Measurements from ENCODE around the gene LGR5. TPM values are rescaled to one million over a fixed set of nuclear protein-coding genes. Genes with fewer than 3 reads are reported as not detected.

Gene LGR5
- total and polyA plus RNA-seq, 5 donors from 2014 or later: not detected

DNA sequence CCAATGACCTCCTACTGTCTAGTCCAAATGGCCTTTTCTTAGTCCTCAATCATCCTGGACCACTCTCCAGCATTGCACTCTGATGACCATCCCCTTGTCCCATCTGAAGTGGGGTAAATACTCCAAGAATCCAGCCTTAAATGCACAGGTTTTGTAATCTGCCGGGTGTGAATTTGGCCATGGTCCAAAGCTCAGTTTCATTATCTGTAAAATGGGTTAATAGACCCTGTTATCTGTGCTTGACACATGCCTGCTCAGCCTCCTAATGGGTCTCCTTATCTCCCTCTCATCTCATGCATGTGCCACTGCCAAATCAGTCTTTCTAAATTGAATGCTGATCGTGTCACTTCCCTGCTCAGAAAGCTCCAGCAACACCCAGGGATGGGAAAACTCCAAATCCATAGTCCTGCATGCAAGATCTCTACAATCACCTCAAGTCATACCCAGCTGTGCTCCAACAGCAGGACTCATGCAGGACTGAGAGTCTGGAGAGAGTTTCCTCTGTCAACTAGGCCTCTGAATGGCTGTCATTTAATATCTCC lies 22.3 kb downstream of the LGR5 start:
- no peak overlapping the region for H3K27ac ChIP-seq (ENCODE audit: insufficient read depth, low read length, poor library complexity, severe bottlenecking)
- H3K27me3 Mint-ChIP-seq: peaks cover 25% of the 10 kb centered on the region
- ATAC-seq (ENCODE audit: low read depth in 2 of 2) (no peak), DNase-seq (no peak)
- peaks cover 0 to 2% (median 0%) of the 10 kb centered on the region in 7 donors for H3K9me3 Mint-ChIP-seq
- peaks cover 2% of the 10 kb centered on the region for H3K27me3 ChIP-seq (ENCODE audit: control insufficient read depth, insufficient read depth, low read length)
- no peaks in the 10 kb centered on the region for H3K4me1 ChIP-seq (ENCODE audit: control insufficient read depth, insufficient read depth, low read length, poor library complexity, severe bottlenecking)
- no peak overlapping the region for H3K27ac Mint-ChIP-seq
- no peaks in the 10 kb centered on the region for H3K36me3 Mint-ChIP-seq
- H3K9me3 ChIP-seq (ENCODE audit: control insufficient read depth in 2 of 2, low read length in 2 of 2): no peaks in the 10 kb centered on the region
- no peaks in the 10 kb centered on the region for H3K36me3 ChIP-seq (ENCODE audit: control insufficient read depth, insufficient read depth, low read length)
- H3K4me1 Mint-ChIP-seq: no peaks in the 10 kb centered on the region
- no peak overlapping the region for H3K4me3 Mint-ChIP-seq
- H3K4me3 ChIP-seq (ENCODE audit: low read depth, low read length): no peak overlapping the region

DNA sequence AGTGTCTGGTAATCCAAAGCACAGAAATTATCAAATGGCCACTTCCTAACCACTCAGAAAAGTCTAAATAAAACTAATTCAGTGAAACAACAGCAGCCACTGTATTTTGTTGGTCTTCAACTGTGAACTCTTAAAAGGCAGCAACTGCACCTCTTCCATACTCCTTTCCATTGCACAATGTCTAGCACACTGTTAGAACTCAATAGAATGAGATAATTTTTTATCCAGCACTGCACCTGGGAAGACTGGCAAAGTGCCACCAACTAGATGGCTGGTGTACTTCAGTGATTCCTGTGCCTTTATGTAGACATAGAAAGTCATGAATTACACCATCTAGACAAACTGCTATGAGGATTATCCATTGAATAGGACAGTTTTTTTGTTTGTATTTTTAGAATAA lies 26.2 kb downstream of the LGR5 start:
- Mint-ChIP-seq H3K36me3 (no peaks in the 10 kb centered on the region), H3K4me1 (no peaks in the 10 kb centered on the region), H3K27ac (no peak overlapping the region), H3K9me3 (peaks cover 0 to under 1% (median 0%) of the 10 kb centered on the region in 7 donors), H3K27me3 (peaks cover 15% of the 10 kb centered on the region), H3K4me3 (no peak overlapping the region)
- no peaks in the 10 kb centered on the region for H3K4me1 ChIP-seq (ENCODE audit: control insufficient read depth, insufficient read depth, low read length, poor library complexity, severe bottlenecking)
- no peak overlapping the region for H3K27ac ChIP-seq (ENCODE audit: insufficient read depth, low read length, poor library complexity, severe bottlenecking)
- no peak overlapping the region for H3K4me3 ChIP-seq (ENCODE audit: low read depth, low read length)
- DNase-seq: no peak
- ATAC-seq (ENCODE audit: low read depth in 2 of 2): no peak
- no peaks in the 10 kb centered on the region for H3K36me3 ChIP-seq (ENCODE audit: control insufficient read depth, insufficient read depth, low read length)
- H3K27me3 ChIP-seq (ENCODE audit: control insufficient read depth, insufficient read depth, low read length): peaks cover 3% of the 10 kb centered on the region
- H3K9me3 ChIP-seq (ENCODE audit: control insufficient read depth in 2 of 2, low read length in 2 of 2): no peaks in the 10 kb centered on the region

DNA sequence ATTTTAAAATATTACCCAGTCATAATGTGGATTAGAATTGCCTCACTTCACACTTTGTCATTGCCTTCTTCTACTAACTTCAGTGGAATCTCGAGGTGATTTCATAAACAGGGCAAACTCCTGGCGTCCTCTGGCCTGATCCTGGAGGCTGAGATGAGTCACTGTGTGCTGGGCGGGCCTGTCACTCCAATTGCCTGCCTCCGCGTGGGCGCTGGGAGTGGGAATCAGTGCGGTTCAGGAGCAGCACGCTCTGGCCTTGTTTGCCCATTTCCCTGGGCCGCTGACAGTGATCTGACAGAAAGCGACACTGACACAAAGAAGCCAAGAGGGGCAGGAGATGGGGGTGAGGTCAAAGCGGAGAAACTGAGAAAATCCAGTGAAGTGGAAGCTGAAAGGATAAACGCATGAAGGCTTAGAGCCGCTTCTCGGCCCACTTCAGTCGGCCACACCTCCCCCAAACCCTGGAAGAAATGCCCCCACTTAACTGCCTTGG lies 29.7 kb downstream of the LGR5 start:
- Histone ChIP-seq H3K27me3 (ENCODE audit: control insufficient read depth, insufficient read depth, low read length) (peaks cover 7% of the 10 kb centered on the region), H3K9me3 (ENCODE audit: control insufficient read depth in 2 of 2, low read length in 2 of 2) (no peaks in the 10 kb centered on the region), H3K4me1 (ENCODE audit: control insufficient read depth, insufficient read depth, low read length, poor library complexity, severe bottlenecking) (no peaks in the 10 kb centered on the region), H3K27ac (ENCODE audit: insufficient read depth, low read length, poor library complexity, severe bottlenecking) (no peak overlapping the region), H3K4me3 (ENCODE audit: low read depth, low read length) (no peak overlapping the region), H3K36me3 (ENCODE audit: control insufficient read depth, insufficient read depth, low read length) (no peaks in the 10 kb centered on the region)
- DNase-seq (no peak), ATAC-seq (ENCODE audit: low read depth in 2 of 2) (no peak)
- H3K36me3 Mint-ChIP-seq: no peaks in the 10 kb centered on the region
- no peaks in the 10 kb centered on the region for H3K4me1 Mint-ChIP-seq
- peaks cover 0 to 2% (median 0%) of the 10 kb centered on the region in 7 donors for H3K9me3 Mint-ChIP-seq
- peaks cover 11% of the 10 kb centered on the region for H3K27me3 Mint-ChIP-seq
- H3K4me3 Mint-ChIP-seq: no peak overlapping the region
- no peak overlapping the region for H3K27ac Mint-ChIP-seq

DNA sequence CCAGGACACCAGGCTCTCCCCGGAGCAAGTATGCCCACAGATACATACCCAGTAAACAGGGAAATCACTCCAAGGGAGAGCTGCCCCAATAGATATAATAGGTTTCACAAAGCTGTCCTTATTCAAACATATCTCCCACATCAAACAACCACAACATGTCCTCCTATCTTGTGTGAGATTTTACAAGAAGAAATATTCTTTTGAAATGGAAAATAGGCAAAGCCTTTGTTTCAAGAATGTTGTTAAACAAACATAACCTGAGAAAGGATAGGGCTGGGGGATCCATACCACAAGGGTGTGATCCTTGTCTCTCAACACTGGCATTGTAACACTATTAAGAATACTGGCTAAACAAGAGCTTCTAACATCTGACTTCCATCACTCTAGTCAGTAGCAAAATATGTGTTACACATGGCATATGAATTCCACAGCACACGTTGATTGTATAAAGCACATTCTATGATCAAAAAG lies 32.9 kb downstream of the LGR5 start:
- ATAC-seq (ENCODE audit: low read depth in 2 of 2) (no peak), DNase-seq (no peak)
- Mint-ChIP-seq H3K4me3 (no peak overlapping the region), H3K27ac (no peak overlapping the region), H3K36me3 (no peaks in the 10 kb centered on the region), H3K27me3 (no peaks in the 10 kb centered on the region), H3K4me1 (no peaks in the 10 kb centered on the region), H3K9me3 (peaks cover 0 to 2% (median 0%) of the 10 kb centered on the region in 7 donors)
- Histone ChIP-seq H3K27me3 (ENCODE audit: control insufficient read depth, insufficient read depth, low read length) (peaks cover 7% of the 10 kb centered on the region), H3K9me3 (ENCODE audit: control insufficient read depth in 2 of 2, low read length in 2 of 2) (no peaks in the 10 kb centered on the region), H3K36me3 (ENCODE audit: control insufficient read depth, insufficient read depth, low read length) (no peaks in the 10 kb centered on the region), H3K4me1 (ENCODE audit: control insufficient read depth, insufficient read depth, low read length, poor library complexity, severe bottlenecking) (no peaks in the 10 kb centered on the region), H3K27ac (ENCODE audit: insufficient read depth, low read length, poor library complexity, severe bottlenecking) (no peak overlapping the region), H3K4me3 (ENCODE audit: low read depth, low read length) (no peak overlapping the region)

DNA sequence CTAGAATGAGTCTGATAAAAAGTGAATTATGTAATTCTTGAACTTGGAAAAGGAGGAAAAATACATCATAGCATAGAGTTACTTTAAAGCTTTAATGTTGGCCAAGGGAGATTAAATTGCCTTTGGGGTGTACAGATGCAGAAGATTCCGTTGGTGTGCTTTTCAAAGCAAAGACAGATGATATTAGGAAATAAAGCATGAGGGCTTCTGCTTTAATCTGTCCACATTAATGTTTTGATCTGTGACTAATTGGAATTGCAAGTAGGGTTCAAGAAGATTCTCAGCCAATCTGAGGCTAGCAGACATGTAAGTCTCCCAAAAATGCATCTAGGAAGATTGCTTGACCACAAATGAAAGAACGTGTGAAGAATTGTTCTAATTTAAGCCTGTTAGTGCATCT lies 35.2 kb downstream of the LGR5 start:
- no peak for ATAC-seq (ENCODE audit: low read depth in 2 of 2)
- H3K9me3 Mint-ChIP-seq: peaks cover 0 to 6% (median 0%) of the 10 kb centered on the region in 7 donors
- H3K27me3 Mint-ChIP-seq: peaks cover 4% of the 10 kb centered on the region
- no peak overlapping the region for H3K4me3 Mint-ChIP-seq
- no peaks in the 10 kb centered on the region for H3K9me3 ChIP-seq (ENCODE audit: control insufficient read depth in 2 of 2, low read length in 2 of 2)
- no peaks in the 10 kb centered on the region for H3K4me1 ChIP-seq (ENCODE audit: control insufficient read depth, insufficient read depth, low read length, poor library complexity, severe bottlenecking)
- no peak overlapping the region for H3K4me3 ChIP-seq (ENCODE audit: low read depth, low read length)
- H3K27ac Mint-ChIP-seq: no peak overlapping the region
- no peaks in the 10 kb centered on the region for H3K36me3 Mint-ChIP-seq
- no peaks in the 10 kb centered on the region for H3K4me1 Mint-ChIP-seq
- no peaks in the 10 kb centered on the region for H3K36me3 ChIP-seq (ENCODE audit: control insufficient read depth, insufficient read depth, low read length)
- DNase-seq: no peak
- H3K27me3 ChIP-seq (ENCODE audit: control insufficient read depth, insufficient read depth, low read length): peaks cover 5% of the 10 kb centered on the region
- H3K27ac ChIP-seq (ENCODE audit: insufficient read depth, low read length, poor library complexity, severe bottlenecking): no peak overlapping the region

DNA sequence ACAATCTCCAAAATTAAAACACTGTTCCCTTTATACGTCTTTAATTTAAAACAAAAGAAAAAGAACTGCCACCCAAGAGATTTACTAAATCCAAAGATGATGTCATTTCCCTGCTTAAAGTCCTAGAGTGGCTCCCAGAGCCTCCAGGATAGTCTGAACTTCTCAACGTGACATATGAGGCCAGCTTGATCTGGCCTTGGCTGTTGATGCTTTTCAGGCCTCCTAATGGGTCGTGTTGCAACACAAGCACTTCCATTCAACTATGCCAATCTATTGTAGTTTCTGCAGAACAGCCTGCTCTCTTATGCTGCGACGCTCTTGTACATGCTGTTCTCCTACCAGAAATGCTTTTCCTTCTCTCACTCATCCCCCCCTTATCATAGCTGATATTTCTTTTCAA lies 35.7 kb downstream of the LGR5 start:
- ATAC-seq (ENCODE audit: low read depth in 2 of 2) (no peak), DNase-seq (no peak)
- Mint-ChIP-seq H3K27me3 (peaks cover 5% of the 10 kb centered on the region), H3K4me1 (no peaks in the 10 kb centered on the region), H3K36me3 (no peaks in the 10 kb centered on the region), H3K4me3 (no peak overlapping the region), H3K27ac (no peak overlapping the region), H3K9me3 (peaks cover 0 to 6% (median 0%) of the 10 kb centered on the region in 7 donors)
- no peaks in the 10 kb centered on the region for H3K9me3 ChIP-seq (ENCODE audit: control insufficient read depth in 2 of 2, low read length in 2 of 2)
- H3K27ac ChIP-seq (ENCODE audit: insufficient read depth, low read length, poor library complexity, severe bottlenecking): no peak overlapping the region
- H3K4me1 ChIP-seq (ENCODE audit: control insufficient read depth, insufficient read depth, low read length, poor library complexity, severe bottlenecking): no peaks in the 10 kb centered on the region
- H3K36me3 ChIP-seq (ENCODE audit: control insufficient read depth, insufficient read depth, low read length): no peaks in the 10 kb centered on the region
- no peak overlapping the region for H3K4me3 ChIP-seq (ENCODE audit: low read depth, low read length)
- peaks cover 5% of the 10 kb centered on the region for H3K27me3 ChIP-seq (ENCODE audit: control insufficient read depth, insufficient read depth, low read length)

DNA sequence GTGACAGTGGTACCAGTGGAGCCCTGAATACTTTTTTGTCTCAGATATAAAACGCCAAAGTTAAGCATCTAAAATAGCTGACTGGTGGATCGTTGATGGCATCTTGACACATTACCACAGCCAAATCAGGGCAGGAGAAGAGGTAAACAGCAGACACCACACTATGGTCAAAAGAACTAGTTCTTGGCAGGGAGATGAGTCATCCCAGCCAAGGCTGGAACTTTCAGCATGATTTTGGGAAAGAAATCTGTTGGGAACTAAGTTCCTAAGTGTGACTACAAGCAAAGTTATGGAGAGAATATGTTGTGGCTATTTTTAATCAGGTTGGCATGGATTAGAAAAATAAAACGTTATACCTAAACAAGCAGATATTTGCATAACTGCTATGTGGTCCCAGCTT lies 36.9 kb downstream of the LGR5 start:
- Histone ChIP-seq H3K27ac (ENCODE audit: insufficient read depth, low read length, poor library complexity, severe bottlenecking) (no peak overlapping the region), H3K4me3 (ENCODE audit: low read depth, low read length) (no peak overlapping the region), H3K4me1 (ENCODE audit: control insufficient read depth, insufficient read depth, low read length, poor library complexity, severe bottlenecking) (no peaks in the 10 kb centered on the region), H3K27me3 (ENCODE audit: control insufficient read depth, insufficient read depth, low read length) (peaks cover 5% of the 10 kb centered on the region), H3K9me3 (ENCODE audit: control insufficient read depth in 2 of 2, low read length in 2 of 2) (no peaks in the 10 kb centered on the region), H3K36me3 (ENCODE audit: control insufficient read depth, insufficient read depth, low read length) (no peaks in the 10 kb centered on the region)
- H3K9me3 Mint-ChIP-seq: peaks cover 0 to 4% (median 0%) of the 10 kb centered on the region in 7 donors
- no peaks in the 10 kb centered on the region for H3K4me1 Mint-ChIP-seq
- peaks cover 5% of the 10 kb centered on the region for H3K27me3 Mint-ChIP-seq
- ATAC-seq (ENCODE audit: low read depth in 2 of 2) (no peak), DNase-seq (no peak)
- no peak overlapping the region for H3K4me3 Mint-ChIP-seq
- H3K27ac Mint-ChIP-seq: no peak overlapping the region
- H3K36me3 Mint-ChIP-seq: no peaks in the 10 kb centered on the region

DNA sequence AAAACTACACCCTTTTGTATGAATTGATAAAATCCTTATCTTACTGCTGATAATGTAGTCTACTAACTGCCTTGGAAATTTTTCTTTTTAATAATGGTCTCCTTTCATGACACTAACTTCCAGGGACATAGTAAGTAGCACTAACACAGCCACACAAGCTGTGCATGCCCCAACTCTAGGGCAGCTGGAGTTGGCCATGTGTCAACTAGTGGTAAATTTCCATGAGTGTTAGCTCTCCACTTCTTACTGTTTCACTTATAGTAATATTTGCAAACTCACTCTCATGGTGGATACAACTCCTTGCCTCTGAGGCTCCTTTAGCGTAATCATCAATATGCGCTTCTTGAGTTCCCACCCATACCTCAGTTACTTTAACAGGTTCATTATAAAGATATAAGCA lies 38.0 kb downstream of the LGR5 start:
- DNase-seq (no peak), ATAC-seq (ENCODE audit: low read depth in 2 of 2) (no peak)
- H3K4me1 Mint-ChIP-seq: no peaks in the 10 kb centered on the region
- no peaks in the 10 kb centered on the region for H3K9me3 ChIP-seq (ENCODE audit: control insufficient read depth in 2 of 2, low read length in 2 of 2)
- no peak overlapping the region for H3K27ac Mint-ChIP-seq
- H3K36me3 Mint-ChIP-seq: no peaks in the 10 kb centered on the region
- H3K36me3 ChIP-seq (ENCODE audit: control insufficient read depth, insufficient read depth, low read length): no peaks in the 10 kb centered on the region
- H3K4me3 ChIP-seq (ENCODE audit: low read depth, low read length): no peak overlapping the region
- H3K4me1 ChIP-seq (ENCODE audit: control insufficient read depth, insufficient read depth, low read length, poor library complexity, severe bottlenecking): no peaks in the 10 kb centered on the region
- H3K27ac ChIP-seq (ENCODE audit: insufficient read depth, low read length, poor library complexity, severe bottlenecking): no peak overlapping the region
- no peak overlapping the region for H3K4me3 Mint-ChIP-seq
- H3K27me3 ChIP-seq (ENCODE audit: control insufficient read depth, insufficient read depth, low read length): peaks cover 3% of the 10 kb centered on the region
- H3K27me3 Mint-ChIP-seq: peaks cover 5% of the 10 kb centered on the region
- peaks cover 0 to 4% (median 0%) of the 10 kb centered on the region in 7 donors for H3K9me3 Mint-ChIP-seq

All from CD4-positive, CD25-positive, alpha-beta regulatory T cell (primary cell).